Measurements from ENCODE around the gene PFDN4. TPM values are rescaled to one million over a fixed set of nuclear protein-coding genes. Genes with fewer than 3 reads are reported as not detected.

PFDN4 gene
- total RNA-seq, 1 experiment from 2014 or later: 90.1 TPM

GRCh38 chr20:54254596-54254995 lies 46.7 kb downstream of the PFDN4 start:
- peaks cover 8% of the 10 kb centered on the region for H3K4me1 Mint-ChIP-seq
- CTCF ChIA-PET: no interaction called here
- DNase-seq (ENCODE audit: low spot score) (no peak), ATAC-seq (no peak)
- H3K27me3 Mint-ChIP-seq (ENCODE audit: low read depth): no peaks in the 10 kb centered on the region
- H3K27ac Mint-ChIP-seq: no peak overlapping the region
- no peak overlapping the region for H3K4me3 Mint-ChIP-seq
- no peak for TF ChIP-seq MLX (CRISPR knock-in tag; IDR thresholded peaks at IDR 0.05)
- no peak for TF ChIP-seq OVOL2 (CRISPR knock-in tag; IDR thresholded peaks at IDR 0.05; ENCODE audit: borderline replicate concordance)
- no peak for TF ChIP-seq ATF6 (CRISPR knock-in tag; IDR thresholded peaks at IDR 0.05)
- no peak for TF ChIP-seq ZNF396 (CRISPR knock-in tag; IDR thresholded peaks at IDR 0.05; ENCODE audit: borderline replicate concordance)
- no peak for TF ChIP-seq CTCF (IDR thresholded peaks at IDR 0.05)
- no peak for TF ChIP-seq ZNF512 (CRISPR knock-in tag; IDR thresholded peaks at IDR 0.05; ENCODE audit: borderline replicate concordance)
- no peak for TF ChIP-seq ARID4B (CRISPR knock-in tag; IDR thresholded peaks at IDR 0.05; ENCODE audit: borderline replicate concordance)
- TF ChIP-seq HMGA2 (CRISPR knock-in tag; IDR thresholded peaks at IDR 0.05): no peak
- TF ChIP-seq E2F5 (CRISPR knock-in tag; IDR thresholded peaks at IDR 0.05): no peak
- no peak for TF ChIP-seq SOX15 (CRISPR knock-in tag; IDR thresholded peaks at IDR 0.05)
- TF ChIP-seq NR1H2 (CRISPR knock-in tag; IDR thresholded peaks at IDR 0.05): no peak
- no peak for TF ChIP-seq ZNF232 (CRISPR knock-in tag; IDR thresholded peaks at IDR 0.05)
- TF ChIP-seq CREB1 (CRISPR knock-in tag; IDR thresholded peaks at IDR 0.05): no peak
- no peak for TF ChIP-seq USF2 (CRISPR knock-in tag; IDR thresholded peaks at IDR 0.05)
- TF ChIP-seq GTF2I (CRISPR knock-in tag; conservative IDR thresholded peaks at IDR 0.05): no peak
- no peak for TF ChIP-seq JUN (CRISPR knock-in tag; IDR thresholded peaks at IDR 0.05)
- TF ChIP-seq NR3C1 (CRISPR knock-in tag; conservative IDR thresholded peaks at IDR 0.05; ENCODE audit: low read depth): no peak
- POLR2A ChIA-PET: no interaction called here
- H3K36me3 Mint-ChIP-seq: peaks cover 5% of the 10 kb centered on the region
- H3K9me3 Mint-ChIP-seq: peaks cover 9% of the 10 kb centered on the region

Measured in WTC11 (cell line).